GM12864 (cell line): ENCODE measurements around the gene HECW1.

ENCODE experiments used
- DNase-seq: peaks from one replicate; pipeline ENCODE4 v3.0.0-alpha.2; 2011; ENCODE audit warnings: low read depth
- H3K4me3 ChIP-seq: 2 replicates; pipeline ENCODE4 v1.5.1; 2011; ENCODE audit warnings: mild to moderate bottlenecking, low read depth, low read length, control low read depth
- TF ChIP-seq, protein P1 (sequence below): IDR thresholded peaks from 2 replicates; pipeline ENCODE4 v1.5.1; 2011; ENCODE audit warnings: low read depth, mild to moderate bottlenecking, moderate library complexity, low read length, control low read depth, inconsistent platforms; ENCODE audit errors: missing control alignments

Gene HECW1

GRCh38 chr7:43491984-43492383 lies 379.5 kb downstream of the HECW1 start:
- DNase-seq: no peak
- TF ChIP-seq, protein P1, sequence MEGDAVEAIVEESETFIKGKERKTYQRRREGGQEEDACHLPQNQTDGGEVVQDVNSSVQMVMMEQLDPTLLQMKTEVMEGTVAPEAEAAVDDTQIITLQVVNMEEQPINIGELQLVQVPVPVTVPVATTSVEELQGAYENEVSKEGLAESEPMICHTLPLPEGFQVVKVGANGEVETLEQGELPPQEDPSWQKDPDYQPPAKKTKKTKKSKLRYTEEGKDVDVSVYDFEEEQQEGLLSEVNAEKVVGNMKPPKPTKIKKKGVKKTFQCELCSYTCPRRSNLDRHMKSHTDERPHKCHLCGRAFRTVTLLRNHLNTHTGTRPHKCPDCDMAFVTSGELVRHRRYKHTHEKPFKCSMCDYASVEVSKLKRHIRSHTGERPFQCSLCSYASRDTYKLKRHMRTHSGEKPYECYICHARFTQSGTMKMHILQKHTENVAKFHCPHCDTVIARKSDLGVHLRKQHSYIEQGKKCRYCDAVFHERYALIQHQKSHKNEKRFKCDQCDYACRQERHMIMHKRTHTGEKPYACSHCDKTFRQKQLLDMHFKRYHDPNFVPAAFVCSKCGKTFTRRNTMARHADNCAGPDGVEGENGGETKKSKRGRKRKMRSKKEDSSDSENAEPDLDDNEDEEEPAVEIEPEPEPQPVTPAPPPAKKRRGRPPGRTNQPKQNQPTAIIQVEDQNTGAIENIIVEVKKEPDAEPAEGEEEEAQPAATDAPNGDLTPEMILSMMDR: no peak
- H3K4me3 ChIP-seq: no peak overlapping the region

GRCh38 chr7:43492896-43493295 lies 380.4 kb downstream of the HECW1 start:
- TF ChIP-seq, protein P1: no peak
- DNase-seq: no peak

DNA sequence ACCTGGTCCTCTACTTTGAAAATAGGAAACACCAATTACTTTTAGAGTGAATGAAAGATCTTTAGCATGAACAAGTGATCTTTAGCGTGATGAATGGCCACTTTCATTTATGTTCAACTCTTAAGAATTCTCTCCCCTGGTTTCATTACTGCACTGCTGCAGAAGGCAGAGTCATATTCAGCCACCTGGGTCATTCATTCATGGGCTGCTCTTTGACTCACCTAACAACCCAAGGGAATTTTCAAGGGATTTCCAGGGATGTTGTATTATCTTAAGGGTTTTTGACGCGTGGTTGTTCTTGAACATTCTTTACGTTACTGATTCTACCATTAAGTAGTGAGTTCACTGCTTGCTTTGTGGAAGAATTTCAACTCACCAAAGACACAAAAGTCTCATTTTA lies 383.1 kb downstream of the HECW1 start:
- H3K4me3 ChIP-seq: no peak overlapping the region
- TF ChIP-seq, protein P1: no peak
- no peak for DNase-seq

More at GRCh38 chr7:43492896-43493295, 380.4 kb downstream of the HECW1 start:
- no peak overlapping the region for H3K4me3 ChIP-seq

DNA sequence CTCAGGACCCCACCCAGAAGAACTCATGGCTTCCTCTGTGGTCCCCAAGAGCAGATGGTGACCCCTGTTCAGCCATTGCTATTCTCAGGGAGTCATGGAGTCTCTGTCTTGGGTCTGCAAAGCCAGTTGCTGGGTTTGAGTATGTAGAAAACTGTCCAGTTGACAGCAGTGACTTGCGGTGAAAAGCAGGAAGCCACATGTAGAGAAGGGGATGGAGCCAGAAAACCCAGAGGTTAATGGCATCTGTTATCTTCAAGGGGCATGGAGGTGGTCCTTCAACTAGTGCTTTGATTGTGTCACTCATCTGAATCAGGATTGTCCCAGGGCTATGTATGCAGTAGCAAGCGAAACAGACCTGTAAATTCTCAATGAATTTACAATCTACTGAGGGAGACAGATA lies 384.1 kb downstream of the HECW1 start:
- H3K4me3 ChIP-seq: no peak overlapping the region
- TF ChIP-seq, protein P1: no peak
- DNase-seq: no peak

DNA sequence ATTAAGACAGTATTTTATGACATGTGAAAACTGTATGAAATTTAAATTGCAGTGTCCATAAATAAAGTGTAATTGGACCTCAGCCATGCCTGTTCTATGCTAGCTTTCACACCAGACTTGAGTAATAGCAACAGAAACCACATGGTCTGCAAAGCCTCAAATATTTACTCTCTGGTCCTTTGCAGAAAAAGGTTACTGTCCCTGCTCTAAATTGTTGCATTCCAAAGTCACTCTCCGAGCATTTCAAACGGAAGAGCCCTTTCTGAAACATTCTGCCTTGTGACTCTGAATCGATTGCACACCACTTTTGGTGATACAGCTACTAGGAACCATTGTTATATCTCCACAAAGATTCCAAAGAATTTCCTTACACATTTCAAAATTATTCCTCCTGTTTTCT lies 389.4 kb downstream of the HECW1 start:
- TF ChIP-seq, protein P1: no peak
- DNase-seq: no peak
- H3K4me3 ChIP-seq: no peak overlapping the region

DNA sequence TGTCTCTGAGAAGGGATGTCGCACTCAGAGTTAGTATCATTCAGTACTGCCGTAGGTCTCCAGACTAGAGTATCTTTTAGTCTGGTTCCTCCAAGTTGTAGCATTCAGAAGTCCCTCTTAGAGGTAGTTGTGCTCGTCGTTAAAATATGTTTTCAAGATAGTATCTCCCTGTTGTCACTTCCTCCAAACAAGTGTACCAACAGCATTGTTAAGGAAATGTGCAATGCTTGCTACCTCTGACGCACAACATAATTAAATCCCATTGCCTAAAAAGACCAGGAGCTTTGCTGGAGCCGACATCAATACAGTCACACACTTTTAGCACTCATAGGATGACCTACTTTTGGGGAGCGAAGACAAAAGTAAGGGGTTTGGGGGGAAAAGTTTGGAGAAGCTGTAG lies 390.5 kb downstream of the HECW1 start:
- TF ChIP-seq, protein P1: no peak
- DNase-seq: no peak

DNA sequence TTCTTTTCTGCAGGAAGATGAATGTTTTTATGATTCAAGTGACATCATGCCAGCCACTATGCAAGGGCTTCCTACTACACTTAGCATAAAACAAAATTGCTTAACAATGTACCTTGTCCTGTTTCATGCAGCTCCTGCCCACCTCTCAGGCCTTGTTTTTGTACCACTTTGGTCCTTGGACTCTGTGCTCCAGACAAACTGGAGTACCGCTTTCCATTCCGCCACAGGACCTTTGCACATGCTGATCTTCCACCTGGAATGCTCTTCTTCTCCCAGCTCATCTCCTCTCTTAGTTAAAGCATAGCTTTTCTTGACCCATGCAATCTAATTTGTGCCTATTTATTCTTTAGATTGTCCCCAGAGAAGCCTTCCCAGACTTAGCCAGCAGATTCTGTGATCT lies 393.0 kb downstream of the HECW1 start:
- no peak for DNase-seq
- TF ChIP-seq, protein P1: no peak
- no peak overlapping the region for H3K4me3 ChIP-seq

More for the DNA sequence above, 390.5 kb downstream of the HECW1 start:
- H3K4me3 ChIP-seq: no peak overlapping the region
